Fibroblast of lung (primary cell): ENCODE results near the gene SPATC1L. TPM values are rescaled to one million over a fixed set of nuclear protein-coding genes. Genes with fewer than 3 reads are reported as not detected.

Experiments
- DNase-seq, 2 donors: peaks; one replicate each; pipeline versions ENCODE4 v3.0.0 to v3.0.0-alpha.2; 2010; ENCODE audit warnings: low read depth in 2 of 2
- H2AFZ ChIP-seq: 2 replicates; pipeline ENCODE4 v1.5.1; 2012; ENCODE audit warnings: low read length, control low read depth, inconsistent platforms
- H3K27ac ChIP-seq: 2 replicates; pipeline ENCODE4 v1.5.1; 2011; ENCODE audit warnings: low read length, control low read depth; ENCODE audit not compliant: insufficient read depth
- H3K27me3 ChIP-seq: 2 replicates; pipeline ENCODE4 v1.5.1; 2011; ENCODE audit warnings: mild to moderate bottlenecking, low read length; ENCODE audit not compliant: control insufficient read depth, insufficient read depth
- H3K36me3 ChIP-seq: 2 replicates; pipeline ENCODE4 v1.5.1; 2011; ENCODE audit warnings: low read length; ENCODE audit not compliant: control insufficient read depth, insufficient read depth
- H3K4me1 ChIP-seq: 2 replicates; pipeline ENCODE4 v1.5.1; 2011; ENCODE audit warnings: low read length; ENCODE audit not compliant: control insufficient read depth, insufficient read depth; ENCODE audit errors: extremely low read depth
- H3K4me2 ChIP-seq: 2 replicates; pipeline ENCODE4 v1.5.1; 2011; ENCODE audit warnings: low read length, control low read depth; ENCODE audit not compliant: insufficient read depth; ENCODE audit errors: extremely low read depth
- H3K4me3 ChIP-seq, 4 experiments: fragments of 200-600 bp in 1 of 4; sonication (generic) in 1 of 4; replicated peaks in 1 of 4; 2 replicates each; pipeline ENCODE4 v1.5.1; 2011 to 2016; ENCODE audit warnings: low read length in 4 of 4, low read depth in 3 of 4, mild to moderate bottlenecking in 3 of 4, control low read depth in 2 of 4, inconsistent platforms in 1 of 4, mixed read lengths in 1 of 4; ENCODE audit not compliant: insufficient read depth in 1 of 4; ENCODE audit errors: control extremely low read depth in 1 of 4
- H3K79me2 ChIP-seq: 2 replicates; pipeline ENCODE4 v1.5.1; 2012; ENCODE audit warnings: mild to moderate bottlenecking, low read length, inconsistent platforms; ENCODE audit not compliant: control insufficient read depth, insufficient read depth
- H3K9ac ChIP-seq: 2 replicates; pipeline ENCODE4 v1.5.1; 2011; ENCODE audit warnings: mild to moderate bottlenecking, low read length, control low read depth; ENCODE audit not compliant: insufficient read depth
- H3K9me3 ChIP-seq: 2 replicates; pipeline ENCODE4 v1.5.1; 2012; ENCODE audit warnings: low read depth, low read length; ENCODE audit not compliant: control insufficient read depth, insufficient read depth
- H4K20me1 ChIP-seq: 2 replicates; pipeline ENCODE4 v1.5.1; 2011; ENCODE audit warnings: low read length; ENCODE audit not compliant: control insufficient read depth, insufficient read depth; ENCODE audit errors: extremely low read depth
- EZH2 ChIP-seq: IDR thresholded peaks from 2 replicates; pipeline ENCODE4 v1.5.1; 2012; ENCODE audit warnings: low read length, control low read depth, mild to moderate bottlenecking; ENCODE audit errors: missing control alignments
- polyA plus RNA-seq, 2 donors: library from polyadenylated mRNA; depleted of rRNA in 1 of 2; stranded (reverse) in 1 of 2; unstranded in 1 of 2; fragments of >200 nt; gene quantifications; 2 replicates each; pipeline ENCODE4 v1.2.1, GENCODE V29; 2011 to 2012; ENCODE audit warnings: missing spikeins in 1 of 2
- total RNA-seq: library from RNA; depleted of rRNA; stranded (reverse); fragments of >200 nt; gene quantifications from 2 replicates; pipeline ENCODE4 v1.2.1, GENCODE V29; 2014
- TF ChIP-seq, protein P1 (sequence below), 2 donors: IDR thresholded peaks in 1 of 2; conservative IDR thresholded peaks in 1 of 2; 1 replicate in 1 of 2; 2 replicates in 1 of 2; pipeline ENCODE4 v1.5.1; 2011 to 2012; ENCODE audit warnings: low read length in 2 of 2, control low read depth in 1 of 2, inconsistent platforms in 1 of 2, low read depth in 1 of 2, mild to moderate bottlenecking in 1 of 2

SPATC1L gene
- total and polyA plus RNA-seq, 2 donors (not counting 1 experiment from before 2014, with no cell fraction given), result 2.9 to 9.6 TPM

DNA sequence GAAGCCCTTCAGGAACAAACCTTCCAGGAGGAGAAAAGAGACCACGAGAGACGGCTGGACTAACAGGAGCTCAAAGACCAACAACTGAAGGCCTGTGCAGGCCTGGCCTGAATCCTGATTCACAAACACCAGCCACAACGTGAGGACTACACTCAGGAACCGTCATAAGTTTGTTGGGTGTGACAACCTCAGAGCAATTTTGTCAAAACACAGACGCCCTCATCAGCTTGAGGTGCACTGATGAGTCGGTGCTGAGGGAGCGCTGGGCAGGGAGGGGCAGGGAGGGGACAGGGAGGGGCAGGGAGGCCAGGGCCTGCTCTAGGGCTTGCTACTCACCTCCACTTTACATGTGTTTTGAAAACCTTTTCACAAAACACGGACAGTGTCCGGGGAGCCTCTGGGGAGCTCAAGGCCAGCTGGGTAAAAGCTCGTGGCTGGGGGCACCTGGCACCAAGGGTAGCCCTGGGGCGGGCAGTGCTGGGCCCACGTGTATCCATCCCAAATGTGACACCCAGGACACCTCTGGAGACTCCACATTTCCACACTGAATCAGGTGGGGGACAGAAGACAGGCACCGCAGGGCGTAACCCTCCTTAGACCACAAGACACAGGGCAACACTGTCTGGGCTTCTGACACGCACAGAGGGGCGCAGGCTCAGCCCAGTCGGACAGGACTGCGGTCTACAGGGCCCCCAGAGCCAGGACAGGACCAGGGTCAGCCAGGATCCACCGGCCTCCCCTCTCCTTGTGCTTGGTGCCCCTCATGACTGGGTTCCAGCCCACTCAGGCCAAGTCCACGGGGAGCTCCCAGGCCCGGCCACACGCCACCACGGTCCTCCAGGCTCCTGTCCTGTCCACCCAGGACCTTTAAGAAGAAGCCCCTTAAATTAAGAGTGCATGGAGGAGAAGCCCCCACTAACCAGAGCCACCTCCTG, 27.8 kb upstream of the SPATC1L start:
- H3K36me3 ChIP-seq, result peaks cover 48% of the 10 kb centered on the region
- no peaks in the 10 kb centered on the region for H3K4me1 ChIP-seq
- no peak overlapping the region for H2AFZ ChIP-seq
- H3K79me2 ChIP-seq, result peaks cover 2% of the 10 kb centered on the region
- H3K4me2 ChIP-seq, result no peak overlapping the region
- H3K27ac ChIP-seq, result no peak overlapping the region
- TF ChIP-seq, protein P1, sequence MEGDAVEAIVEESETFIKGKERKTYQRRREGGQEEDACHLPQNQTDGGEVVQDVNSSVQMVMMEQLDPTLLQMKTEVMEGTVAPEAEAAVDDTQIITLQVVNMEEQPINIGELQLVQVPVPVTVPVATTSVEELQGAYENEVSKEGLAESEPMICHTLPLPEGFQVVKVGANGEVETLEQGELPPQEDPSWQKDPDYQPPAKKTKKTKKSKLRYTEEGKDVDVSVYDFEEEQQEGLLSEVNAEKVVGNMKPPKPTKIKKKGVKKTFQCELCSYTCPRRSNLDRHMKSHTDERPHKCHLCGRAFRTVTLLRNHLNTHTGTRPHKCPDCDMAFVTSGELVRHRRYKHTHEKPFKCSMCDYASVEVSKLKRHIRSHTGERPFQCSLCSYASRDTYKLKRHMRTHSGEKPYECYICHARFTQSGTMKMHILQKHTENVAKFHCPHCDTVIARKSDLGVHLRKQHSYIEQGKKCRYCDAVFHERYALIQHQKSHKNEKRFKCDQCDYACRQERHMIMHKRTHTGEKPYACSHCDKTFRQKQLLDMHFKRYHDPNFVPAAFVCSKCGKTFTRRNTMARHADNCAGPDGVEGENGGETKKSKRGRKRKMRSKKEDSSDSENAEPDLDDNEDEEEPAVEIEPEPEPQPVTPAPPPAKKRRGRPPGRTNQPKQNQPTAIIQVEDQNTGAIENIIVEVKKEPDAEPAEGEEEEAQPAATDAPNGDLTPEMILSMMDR (conservative IDR thresholded peaks at IDR 0.05 in 1 of 2, IDR thresholded peaks at IDR 0.05 in 1 of 2; ENCODE audit: low read depth in 1 of 2, low read length in 2 of 2), result no peak
- TF ChIP-seq EZH2, result no peak
- no peak for DNase-seq
- H3K9ac ChIP-seq, result no peak overlapping the region
- H3K4me3 ChIP-seq, result no peak overlapping the region
- no peaks in the 10 kb centered on the region for H3K27me3 ChIP-seq
- H3K9me3 ChIP-seq, result no peaks in the 10 kb centered on the region
- H4K20me1 ChIP-seq, result no peaks in the 10 kb centered on the region

DNA sequence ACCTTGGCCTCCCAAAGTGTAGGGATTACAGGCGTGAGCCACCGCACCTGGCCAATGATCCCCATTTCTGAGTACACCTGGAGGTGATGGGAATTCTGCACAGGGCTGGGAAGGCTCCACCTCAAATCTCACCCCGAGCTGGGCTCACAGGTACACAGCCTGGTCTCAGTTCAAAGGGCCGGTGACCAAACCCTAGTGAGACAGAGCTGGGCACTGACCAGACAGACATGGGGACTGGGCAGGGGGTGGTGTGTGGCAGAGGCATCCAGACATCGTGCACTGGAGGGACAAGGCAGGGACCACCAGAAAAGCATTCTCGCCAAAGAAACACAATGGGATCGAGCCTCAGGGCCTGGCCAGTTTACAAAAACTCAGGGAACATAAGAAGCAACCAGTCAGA, 27.1 kb upstream of the SPATC1L start:
- Histone ChIP-seq H2AFZ (no peak overlapping the region), H3K9me3 (no peaks in the 10 kb centered on the region), H3K36me3 (peaks cover 51% of the 10 kb centered on the region), H3K9ac (no peak overlapping the region), H4K20me1 (no peaks in the 10 kb centered on the region), H3K27me3 (no peaks in the 10 kb centered on the region), H3K4me3 (no peak overlapping the region), H3K4me1 (no peaks in the 10 kb centered on the region), H3K79me2 (no peaks in the 10 kb centered on the region), H3K27ac (no peak overlapping the region), H3K4me2 (no peak overlapping the region)
- no peak for DNase-seq
- TF ChIP-seq, protein P1 (conservative IDR thresholded peaks at IDR 0.05 in 1 of 2, IDR thresholded peaks at IDR 0.05 in 1 of 2; ENCODE audit: low read depth in 1 of 2, low read length in 2 of 2), result no peak
- no peak for TF ChIP-seq EZH2

DNA sequence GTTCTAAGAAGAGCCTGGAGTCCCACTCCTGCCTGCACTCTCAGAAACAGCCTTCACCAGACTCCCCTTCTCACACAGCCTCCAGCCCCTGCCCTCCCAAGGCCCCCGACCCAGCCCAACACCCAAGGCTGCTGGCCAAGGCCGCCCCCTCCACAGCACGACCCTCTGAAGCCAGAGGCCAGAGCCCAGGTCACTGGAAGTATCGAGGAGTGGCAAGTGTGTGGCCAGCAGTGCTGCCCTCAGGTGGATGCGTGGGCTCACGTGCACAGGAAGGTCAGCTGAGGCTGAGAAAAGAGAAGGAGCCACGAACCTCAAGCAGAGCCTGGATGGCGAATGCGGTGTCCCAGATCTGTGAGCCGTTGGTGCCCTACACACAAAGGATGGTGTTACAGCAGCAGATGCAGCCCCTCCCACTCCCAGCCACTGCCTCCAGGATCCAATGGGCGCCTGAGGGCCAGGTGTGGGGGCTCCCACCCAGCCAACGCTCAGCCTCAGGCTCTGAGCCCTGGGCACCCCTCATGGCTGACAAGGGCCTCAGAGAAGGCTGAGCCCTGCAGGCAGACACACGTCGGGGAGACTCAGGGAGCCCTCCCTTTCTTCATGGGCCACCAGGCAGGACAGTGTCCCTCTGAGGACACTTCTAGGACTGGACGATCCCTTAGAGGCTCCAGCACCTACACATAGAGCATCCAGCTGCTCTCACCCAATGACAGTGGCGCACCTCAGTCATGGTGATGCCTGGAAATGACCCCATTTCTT, 26.3 kb upstream of the SPATC1L start:
- Histone ChIP-seq H4K20me1 (no peaks in the 10 kb centered on the region), H3K27ac (no peak overlapping the region), H3K9ac (no peak overlapping the region), H3K36me3 (peaks cover 60% of the 10 kb centered on the region), H3K4me1 (no peaks in the 10 kb centered on the region), H3K9me3 (no peaks in the 10 kb centered on the region), H3K27me3 (no peaks in the 10 kb centered on the region), H3K79me2 (no peaks in the 10 kb centered on the region), H3K4me3 (no peak overlapping the region), H2AFZ (no peak overlapping the region), H3K4me2 (no peak overlapping the region)
- no peak for DNase-seq
- no peak for TF ChIP-seq EZH2
- TF ChIP-seq, protein P1 (conservative IDR thresholded peaks at IDR 0.05 in 1 of 2, IDR thresholded peaks at IDR 0.05 in 1 of 2; ENCODE audit: low read depth in 1 of 2, low read length in 2 of 2), result no peak
